ENCODE data around the gene ADAMTS1.
A peak's percentile ranks its signal among the peaks of the same experiment; 100 is the strongest.

DNA sequence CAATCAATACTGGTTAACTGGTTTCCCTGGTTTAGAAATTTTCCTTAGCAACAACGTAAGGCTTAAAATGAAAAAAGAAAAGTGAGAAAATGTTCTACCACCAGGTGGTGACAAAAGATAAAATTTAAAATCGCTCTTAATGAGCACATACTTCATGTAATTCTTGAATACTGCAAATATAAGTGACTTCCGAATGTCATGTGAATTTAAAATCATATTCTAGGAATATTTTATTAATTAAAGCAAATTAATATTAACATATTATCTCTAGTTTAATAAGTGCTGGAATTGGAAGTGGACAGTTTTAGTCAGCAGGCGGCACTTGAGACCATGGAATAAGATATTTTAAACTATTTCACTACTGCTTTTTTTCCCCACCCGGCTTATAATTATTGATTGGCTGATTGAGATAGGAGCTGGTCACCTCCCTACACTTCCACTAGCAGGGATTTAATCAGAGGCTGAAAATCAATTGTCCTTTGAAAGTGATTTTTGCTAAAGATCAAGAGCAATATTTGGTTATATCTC, 5.0 kb upstream of the ADAMTS1 start:
- TF ChIP-seq, protein P1, sequence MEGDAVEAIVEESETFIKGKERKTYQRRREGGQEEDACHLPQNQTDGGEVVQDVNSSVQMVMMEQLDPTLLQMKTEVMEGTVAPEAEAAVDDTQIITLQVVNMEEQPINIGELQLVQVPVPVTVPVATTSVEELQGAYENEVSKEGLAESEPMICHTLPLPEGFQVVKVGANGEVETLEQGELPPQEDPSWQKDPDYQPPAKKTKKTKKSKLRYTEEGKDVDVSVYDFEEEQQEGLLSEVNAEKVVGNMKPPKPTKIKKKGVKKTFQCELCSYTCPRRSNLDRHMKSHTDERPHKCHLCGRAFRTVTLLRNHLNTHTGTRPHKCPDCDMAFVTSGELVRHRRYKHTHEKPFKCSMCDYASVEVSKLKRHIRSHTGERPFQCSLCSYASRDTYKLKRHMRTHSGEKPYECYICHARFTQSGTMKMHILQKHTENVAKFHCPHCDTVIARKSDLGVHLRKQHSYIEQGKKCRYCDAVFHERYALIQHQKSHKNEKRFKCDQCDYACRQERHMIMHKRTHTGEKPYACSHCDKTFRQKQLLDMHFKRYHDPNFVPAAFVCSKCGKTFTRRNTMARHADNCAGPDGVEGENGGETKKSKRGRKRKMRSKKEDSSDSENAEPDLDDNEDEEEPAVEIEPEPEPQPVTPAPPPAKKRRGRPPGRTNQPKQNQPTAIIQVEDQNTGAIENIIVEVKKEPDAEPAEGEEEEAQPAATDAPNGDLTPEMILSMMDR (IDR thresholded peaks at IDR 0.05), result peak; percentile 71 to 92 (median 83)
- no peak for TF ChIP-seq POLR2AphosphoS5 (IDR thresholded peaks at IDR 0.05)

Data from sigmoid colon (tissue), 4 donors.